Activated T-cell treated with anti-CD3 and anti-CD28 coated beads for 24 hours (primary cell): ENCODE measurements around the gene PNMA8B.

ENCODE experiments used
- DNase-seq: peaks from one replicate; pipeline ENCODE4 v3.0.0-alpha.2; 2020; ENCODE audit warnings: low read depth

The PNMA8B gene

DNA sequence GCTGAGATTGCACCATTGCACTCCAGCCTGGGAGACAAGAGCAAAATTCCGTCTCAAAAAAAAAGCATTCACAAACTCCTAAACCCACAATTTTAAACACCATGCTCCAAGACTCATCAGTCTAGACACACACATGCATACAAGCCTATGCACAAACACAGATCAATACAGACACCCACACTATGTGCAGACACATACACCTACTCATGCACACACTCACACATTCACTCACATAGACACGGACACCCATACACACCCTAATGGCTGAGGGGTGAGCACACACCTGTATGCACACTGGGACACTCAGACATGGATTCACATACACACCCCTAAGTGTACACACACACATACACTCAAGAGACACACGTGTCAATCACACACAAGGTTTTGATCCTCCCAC, 9.3 kb downstream of the PNMA8B start:
- no peak for DNase-seq

DNA sequence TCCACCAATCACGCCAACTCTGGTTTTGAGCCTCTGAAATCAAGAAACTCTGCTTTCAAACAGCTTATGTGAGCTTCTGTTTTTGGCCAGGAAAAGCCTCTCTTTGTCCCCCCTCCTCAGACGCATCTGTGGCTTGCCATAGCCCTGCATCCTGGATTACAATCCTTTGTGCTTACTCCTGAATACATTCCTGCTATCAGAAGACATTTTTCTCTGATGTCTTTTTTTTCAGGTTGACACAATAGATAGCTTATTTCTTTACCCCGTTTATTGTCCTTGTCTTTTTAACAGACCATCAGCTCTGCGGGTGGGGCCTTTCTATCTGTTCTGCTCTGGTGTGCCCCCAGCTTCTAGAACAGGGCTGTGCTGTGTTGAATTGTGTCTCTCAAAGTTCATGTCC, 11.0 kb downstream of the PNMA8B start:
- DNase-seq = no peak

DNA sequence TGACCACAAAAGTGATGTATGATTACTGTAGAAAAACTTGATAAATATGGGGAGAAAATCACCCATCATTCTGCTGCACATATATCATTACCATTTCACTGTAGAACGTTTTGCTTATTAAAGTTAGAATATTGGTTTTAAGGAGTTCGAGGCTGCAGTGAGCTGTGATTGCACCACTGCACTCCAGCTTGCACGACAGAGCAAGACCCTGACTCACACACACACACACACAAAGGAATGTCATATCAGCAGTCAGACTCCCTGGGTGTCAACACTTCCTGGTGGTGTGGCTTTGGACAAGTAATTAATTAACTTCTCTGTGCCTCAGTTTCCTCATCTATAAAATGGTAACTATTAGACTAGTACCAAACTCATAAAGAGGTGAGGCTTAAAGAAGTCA, 13.0 kb downstream of the PNMA8B start:
- no peak for DNase-seq

DNA sequence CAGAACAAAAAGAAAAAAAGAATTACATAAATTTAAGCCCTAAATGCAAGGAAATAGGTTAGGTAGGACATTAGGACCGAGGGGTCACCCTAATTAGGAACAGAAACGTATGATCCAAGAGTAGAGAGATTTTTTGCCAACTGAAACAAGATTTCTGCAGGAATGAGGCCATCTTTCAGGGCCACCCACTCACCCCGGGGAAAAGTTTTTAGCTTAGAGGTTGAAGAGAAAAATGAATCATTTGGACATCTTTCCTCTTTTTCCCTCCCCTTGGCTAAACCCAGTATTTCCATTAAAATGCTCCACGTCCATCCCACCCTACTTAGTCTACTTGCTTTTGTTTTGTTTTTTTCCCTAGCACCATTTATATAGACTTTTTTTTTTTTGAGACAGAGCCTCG, 13.7 kb downstream of the PNMA8B start:
- DNase-seq = no peak

DNA sequence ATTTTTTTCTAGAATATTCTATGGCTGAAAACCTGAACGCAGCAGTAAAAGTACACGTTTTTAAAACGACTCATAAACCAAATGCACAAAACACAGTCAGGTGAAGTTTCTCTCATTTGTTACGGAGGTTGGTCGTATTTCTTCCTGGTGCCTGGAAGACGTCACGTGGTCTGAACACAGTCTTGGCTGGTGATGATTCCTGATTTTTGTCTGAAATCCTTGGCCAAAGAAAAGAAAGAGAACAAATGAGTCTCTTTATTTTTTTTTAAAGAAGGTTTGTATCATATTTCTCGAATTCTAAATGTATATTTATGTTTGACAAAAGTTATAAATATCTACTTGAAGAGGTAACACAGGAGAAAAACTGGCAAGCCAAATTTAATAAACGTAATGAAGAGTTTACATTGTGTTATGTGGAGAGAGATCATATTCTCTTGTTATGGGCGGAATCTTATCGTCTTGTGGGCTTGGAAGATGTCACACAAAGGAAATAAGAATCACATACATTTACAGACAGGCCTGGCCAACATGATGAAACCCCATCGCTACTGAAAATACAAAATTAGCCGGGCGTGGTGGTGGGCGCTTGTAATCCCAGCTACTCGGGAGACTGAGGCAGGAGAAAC, 14.3 kb downstream of the PNMA8B start:
- no peak for DNase-seq

DNA sequence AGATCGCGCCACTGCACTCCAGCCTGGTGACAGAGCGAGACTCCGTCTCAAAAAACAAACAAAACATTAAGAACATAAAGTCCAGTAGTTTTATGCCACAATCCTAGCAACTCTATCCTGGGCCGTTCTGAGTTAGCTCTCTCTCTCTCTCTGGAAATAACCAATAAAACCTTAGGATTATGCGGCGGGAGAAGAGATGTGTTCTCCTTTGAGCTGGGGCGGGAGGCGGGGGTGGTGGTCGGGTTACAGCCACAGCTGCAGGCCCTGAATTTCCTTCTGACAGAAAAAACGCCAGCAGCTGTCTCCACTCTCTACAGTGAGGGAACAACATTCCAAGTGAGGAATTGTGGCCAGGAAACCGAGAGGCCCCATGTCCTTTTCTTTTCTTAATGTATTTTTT, 15.3 kb downstream of the PNMA8B start:
- no peak for DNase-seq

DNA sequence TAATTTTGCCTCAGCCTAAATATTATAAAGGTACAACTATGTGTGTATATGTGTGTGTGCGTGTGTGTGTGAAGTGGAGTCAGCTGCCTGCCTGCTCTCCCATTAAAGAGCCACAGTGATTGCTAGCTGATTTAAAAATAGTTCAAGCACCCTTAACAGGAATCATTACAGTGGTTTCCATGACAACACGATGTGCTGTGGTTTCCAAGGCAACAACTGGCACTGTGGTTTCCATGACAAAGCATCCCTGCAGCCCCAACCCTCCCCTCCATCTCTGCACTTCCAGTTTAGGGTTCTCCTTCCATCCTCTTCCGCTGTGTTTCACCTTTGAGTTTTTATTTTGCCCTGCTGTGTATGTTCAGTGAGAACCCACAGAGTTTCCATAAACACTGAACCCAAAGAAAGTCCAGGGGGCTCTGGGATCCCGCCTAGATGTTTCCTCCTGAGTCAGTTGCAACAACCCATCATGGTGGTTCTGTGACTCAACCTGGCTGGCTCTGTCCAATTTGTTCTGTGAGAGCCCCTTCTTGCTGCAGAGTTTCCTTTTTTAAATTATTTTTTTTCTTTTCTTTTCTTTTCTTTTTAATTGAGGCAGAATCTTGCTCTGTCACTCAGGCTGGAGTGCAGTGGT, 17.2 kb downstream of the PNMA8B start:
- no peak for DNase-seq

DNA sequence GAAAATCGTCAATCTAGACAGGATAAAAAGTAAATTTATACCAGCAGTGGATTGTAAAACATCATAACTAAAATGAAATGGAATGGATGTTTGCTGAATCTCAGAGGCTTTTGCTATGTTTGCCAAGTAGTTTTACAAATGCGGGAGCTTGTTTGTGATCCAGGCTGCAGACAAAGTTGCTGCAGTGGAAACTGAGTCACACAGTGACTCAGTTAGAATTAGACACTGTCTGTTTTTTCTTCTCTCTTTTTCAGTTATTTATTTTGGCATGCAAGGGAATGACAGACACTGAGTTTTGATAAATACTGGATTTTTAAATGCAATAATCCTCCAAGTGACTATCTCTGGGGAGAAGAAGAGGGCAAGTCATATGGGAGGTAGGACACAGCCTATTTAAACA, 19.7 kb downstream of the PNMA8B start:
- DNase-seq = no peak

DNA sequence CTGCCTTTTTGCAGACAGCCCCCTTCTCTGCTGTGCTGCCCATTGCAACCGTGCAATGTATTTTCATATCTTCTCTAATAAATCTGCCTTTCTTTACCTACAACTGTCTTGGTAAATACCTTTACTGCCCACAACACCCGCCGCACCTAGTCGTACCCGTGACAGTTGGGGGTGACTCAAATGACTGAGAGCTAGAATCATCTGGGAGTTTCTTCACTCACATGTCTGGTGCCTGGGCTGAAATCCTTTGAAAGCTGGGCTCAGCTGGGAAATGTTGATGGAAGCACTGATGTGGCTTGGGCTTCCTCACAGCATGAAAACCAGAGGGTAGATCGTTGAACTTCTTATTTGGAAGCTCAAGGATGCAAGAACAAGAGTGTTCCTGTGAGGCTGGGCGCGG, 21.5 kb downstream of the PNMA8B start:
- DNase-seq = no peak

DNA sequence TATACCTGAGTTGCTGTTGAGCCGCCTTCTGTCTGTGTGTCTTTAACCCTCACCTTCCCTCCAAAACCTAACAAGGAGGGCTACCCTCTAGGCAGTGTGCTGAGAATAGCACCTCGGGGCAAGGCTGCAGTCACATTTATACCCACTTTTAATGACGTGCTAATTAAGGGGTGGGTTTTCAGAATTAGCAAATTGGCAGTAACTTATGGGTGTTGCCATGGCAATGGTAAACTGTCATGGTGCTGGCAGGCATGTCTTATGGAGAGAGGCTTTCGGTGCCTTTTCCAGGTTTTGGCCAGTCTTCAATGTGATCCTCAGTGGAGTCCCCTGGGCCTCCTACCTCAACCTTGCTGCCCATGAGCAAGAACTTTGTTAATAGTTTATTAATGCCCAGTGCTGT, 23.1 kb downstream of the PNMA8B start:
- no peak for DNase-seq

DNA sequence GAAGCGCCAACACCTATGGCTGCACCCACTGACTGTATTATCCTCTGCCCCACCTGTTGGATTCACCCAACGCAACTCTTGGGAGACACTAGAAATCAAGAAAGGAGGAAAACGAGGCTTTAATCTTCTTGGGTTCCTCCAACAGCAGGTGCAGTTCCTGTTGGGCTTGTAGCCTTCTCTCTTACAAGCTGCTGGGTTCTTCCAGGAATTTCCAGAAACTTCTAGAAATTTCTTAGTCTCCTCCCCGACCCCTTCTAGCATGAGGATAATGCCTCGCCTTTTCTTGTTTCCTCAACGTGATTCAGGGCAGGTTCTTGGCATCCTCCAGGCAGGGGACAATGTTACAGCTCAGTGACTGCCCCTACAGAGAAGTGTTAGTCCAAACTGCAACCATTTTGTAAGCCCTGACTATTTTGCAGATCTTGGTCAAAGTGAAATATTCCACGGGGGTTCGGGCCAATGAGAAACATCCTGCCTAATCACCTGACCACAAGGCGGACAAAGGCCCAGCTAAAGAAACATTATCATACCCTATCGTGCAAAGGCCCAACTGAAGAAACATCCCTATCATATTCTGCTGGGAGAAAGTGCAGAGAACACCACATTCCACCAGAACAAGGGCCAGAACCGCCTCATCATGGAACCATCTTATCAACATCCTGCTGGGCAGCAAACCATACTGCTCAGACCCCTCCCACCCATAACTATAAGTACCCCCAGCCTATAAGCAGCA, 23.7 kb downstream of the PNMA8B start:
- DNase-seq = no peak

DNA sequence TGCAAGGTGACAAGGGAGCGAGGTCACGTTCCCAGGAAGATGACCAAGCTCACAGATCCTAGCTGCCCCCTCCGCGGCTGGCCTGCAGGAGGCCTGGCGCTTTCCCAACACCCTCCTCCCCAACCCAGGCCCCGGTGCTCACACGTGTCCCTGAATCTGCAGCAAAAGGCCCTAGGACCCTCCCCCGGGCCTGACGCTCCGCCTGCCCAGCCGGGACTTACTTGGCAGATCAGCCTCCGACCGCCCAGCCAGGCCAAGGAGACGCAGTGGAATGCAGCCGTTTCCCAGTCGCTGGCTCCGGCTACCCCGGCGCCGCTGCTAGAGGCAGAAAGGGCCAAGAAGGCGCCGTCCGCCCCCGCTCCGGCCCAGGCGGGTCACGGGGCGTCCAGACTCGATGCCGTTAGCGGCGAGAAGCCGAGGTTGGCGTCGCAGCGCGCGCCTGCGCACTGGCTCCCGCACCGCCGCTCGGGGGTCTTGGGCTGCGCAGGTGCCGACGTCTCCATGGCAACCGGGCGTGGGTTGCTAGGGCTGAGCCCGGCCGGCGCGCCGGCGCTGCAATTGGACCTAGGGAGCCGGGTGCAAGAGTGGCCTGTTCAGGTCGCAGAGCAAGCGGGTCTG, 24.4 kb downstream of the PNMA8B start, which contains the start of gene PNMA8A:
PNMA8A (minus strand) TSS at position 448 of the 618 bp plus-strand sequence. CDS start 528 bp downstream, outside the sequence.
- DNase-seq = no peak

DNA sequence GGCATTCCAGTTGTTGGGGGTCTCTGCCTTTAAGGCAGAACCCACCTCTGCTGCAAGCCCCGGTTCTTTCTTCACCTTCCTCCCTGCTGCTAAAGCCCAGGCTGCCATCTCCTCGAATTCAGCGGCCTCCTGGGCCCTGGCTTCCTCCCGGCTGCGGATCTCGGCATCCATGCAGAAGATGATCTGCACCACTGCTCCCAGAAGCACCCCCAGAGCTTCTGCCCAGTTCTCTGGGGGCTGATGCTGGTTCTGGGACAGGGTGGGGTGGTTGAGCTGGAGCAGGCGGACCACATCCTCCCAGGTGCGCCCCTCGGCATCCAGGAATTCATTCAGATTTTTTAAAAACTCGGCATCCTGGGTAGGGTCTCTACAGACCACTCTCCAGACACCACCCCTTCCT, 25.3 kb downstream of the PNMA8B start:
- no peak for DNase-seq

DNA sequence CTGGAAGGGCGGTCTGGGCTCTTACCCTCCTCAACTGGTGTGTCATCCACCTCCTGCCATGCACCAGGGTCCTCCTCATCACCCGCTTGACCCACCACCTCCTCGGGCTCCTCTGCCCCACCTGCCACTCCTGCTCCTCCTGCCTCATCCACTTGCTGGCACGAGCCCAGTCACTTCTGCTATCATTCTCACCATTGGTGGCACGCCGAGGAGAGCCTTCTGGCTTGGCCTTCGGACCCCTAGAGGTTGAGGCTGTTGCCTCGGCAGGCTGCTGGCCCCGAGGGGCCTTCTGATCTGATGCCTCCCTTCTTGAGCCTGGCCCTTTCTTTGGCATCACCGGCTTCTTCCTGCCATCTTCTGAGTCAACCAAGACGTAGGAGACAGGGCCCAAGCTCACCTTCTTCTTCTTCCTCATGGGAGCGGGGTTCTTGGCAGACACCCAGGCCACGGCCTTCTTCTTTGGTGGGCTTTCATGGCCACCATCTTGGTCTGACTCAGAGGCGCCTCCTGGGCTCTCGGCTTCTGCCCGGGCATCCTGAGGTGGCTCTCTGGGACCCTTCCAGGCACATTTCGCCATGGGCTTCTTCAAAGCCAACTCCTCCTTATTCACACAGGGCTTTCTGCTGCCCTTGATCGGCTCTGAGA, 26.0 kb downstream of the PNMA8B start:
- DNase-seq = no peak

DNA sequence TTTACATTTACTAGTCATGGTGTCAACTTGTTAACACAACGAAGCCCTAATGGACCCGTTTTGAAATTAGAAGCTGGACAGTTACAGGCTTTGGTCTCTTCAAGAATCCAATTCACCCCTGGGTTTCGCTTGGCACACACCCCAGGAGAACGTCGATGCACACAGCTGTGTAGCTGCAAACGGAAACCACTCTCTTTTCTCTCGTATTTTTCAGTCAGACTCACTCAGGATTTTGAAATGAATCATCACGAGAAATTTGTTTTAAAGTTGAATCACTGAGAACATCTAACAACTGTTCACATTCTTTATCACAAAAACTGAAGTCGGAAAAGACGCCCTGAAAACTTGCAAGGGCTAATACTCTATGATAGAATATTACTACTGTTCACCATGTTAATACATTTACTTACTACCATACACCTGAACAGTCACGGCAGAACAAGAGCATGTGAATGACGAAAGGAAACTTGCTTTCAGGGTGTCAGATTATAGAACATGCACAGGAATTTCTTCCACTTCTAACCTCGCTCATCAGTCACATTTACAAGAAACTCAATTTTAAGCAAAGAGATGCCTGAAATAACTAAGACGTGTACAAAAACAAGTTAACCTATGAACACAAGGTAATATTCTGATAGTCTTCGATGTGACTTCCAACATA, 29.0 kb downstream of the PNMA8B start:
- no peak for DNase-seq

DNA sequence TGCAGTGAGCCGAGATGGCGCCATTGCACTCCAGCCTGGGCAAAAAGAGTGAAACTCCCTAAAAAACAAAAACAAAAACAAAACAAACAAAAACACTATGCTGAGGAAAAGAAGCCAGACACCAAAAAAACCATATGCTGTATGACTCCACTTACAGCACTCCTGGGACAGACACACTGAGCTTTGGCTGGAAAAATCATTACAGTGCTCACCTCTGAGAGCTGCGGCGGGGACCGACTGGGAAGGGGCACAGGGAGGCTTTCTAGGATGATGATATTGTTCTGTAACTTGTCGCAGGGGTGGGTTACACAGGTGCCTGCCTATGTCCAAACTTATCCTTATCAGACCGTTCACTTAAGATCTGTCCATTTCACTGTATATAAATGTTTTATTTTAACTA, 32.2 kb downstream of the PNMA8B start:
- DNase-seq = no peak

DNA sequence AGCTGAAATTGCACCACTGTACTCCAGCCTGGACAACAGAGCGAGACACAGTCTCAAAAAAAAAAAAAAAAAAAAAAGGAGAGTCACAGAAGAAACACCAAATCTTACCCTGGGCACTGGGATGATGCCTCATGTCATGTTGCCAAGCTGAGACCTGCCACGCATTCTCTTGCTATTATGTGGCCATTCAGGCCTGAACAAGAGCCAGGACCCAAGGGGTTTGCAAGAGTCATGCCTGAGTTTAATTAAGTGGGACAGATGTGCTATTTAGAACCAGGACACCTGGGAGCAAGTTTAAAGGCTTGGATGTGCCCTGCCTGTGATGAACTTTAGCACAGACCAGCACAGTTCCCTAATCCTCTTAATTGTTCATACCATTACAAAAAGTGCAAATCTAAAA, 34.1 kb downstream of the PNMA8B start:
- DNase-seq = no peak

DNA sequence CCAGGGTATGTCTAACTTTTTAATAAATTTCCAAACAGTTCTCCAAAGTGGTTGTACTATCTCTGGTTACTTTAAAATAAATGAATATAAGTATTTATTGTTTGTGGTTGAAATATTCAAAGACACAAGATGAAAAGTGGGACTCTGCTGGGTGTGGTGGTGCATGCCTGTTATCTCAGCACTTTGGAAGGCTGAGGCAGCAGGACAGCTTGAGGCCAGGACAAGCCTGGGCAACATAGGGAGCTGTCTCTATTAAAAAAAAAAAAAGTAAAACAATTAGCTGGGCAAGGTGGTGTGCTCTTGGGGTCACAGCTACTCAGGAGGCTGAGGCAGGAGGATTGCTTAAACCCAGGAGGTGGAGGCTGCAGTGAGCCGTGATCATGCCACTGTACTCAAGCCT, 34.7 kb downstream of the PNMA8B start:
- no peak for DNase-seq

DNA sequence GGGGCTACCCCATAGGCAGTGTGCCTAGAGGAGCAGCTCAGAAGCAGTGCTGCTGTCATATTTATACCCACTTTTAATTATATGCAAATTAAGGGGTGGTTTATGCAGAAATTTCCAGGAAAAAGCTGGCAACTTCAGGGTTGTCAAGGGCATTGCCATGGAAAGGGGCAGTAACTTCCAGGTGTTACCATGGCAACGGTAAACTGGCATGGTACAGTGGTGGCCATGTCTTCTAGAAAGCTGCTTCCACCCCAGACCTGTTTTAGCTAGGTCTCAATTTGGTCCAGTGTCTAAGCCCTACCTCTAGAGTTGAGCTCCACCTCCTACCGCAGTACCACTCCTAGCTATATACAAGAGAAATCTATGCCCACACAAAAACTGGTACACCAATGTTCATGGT, 35.6 kb downstream of the PNMA8B start:
- no peak for DNase-seq

DNA sequence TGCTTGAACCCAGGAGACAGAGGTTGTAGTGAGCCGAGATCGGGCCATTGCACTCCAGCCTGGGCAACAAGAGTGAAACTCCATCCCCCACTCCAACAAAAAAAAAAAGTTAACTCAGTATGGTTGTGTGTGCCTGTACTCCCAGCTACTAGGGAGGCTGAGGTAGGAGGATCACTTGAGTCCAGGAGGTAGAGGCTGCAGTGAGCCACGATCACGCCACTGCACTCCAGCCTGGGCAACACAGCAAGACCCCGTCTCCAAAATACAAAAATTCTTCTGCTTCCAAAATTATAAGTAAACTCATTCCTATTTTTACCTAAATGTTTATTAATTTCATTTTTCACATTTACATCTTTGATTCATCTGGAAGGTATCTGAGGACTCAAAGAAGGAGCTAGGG, 38.7 kb downstream of the PNMA8B start:
- no peak for DNase-seq

DNA sequence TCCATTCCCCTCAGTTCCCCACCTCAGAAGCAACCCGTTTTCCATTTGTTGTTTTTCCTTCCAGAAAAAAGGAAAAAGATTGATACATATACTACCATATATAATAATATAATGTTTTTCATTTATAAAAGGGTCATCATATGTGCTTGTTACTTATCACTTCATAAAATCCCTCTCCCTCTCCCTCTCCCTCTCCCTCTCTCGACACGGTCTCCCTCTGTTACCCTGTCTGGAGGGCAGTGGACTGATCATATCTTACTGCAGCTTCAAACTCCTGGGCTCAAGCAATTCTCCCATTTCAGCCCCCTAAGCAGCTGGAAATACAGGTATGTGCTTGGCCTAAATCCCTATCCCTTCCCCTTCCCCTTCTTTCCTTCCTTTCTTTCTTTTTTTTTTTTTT, 41.4 kb downstream of the PNMA8B start:
- no peak for DNase-seq

DNA sequence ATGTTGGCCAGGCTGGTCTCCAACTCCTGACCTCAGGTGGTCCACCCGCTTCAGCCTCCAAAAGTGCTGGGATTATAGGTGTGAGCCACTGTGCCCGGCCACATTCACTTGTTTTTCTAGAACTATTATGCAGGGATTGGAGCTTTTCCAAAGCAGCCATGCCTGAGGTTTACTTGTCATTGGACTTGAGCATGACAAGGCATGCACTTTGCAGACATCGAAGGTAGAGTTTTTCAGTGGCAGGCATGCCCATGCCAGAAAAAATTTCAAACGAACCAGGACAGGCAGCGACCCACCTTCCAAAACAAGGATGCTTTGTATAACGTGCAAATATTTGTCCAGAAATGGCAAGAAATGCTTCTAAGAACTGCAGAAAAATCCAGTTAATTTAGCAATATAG, 42.0 kb downstream of the PNMA8B start:
- no peak for DNase-seq
